ENCODE results near the gene FBXO27. TPM values are rescaled to one million over a fixed set of nuclear protein-coding genes. Genes with fewer than 3 reads are reported as not detected.

The FBXO27 gene
- total RNA-seq, 4 donors from 2014 or later, result 0.83 to 14.1 (median 7.6) TPM

GRCh38 chr19:39045506-39045905 is 13.2 kb upstream of the FBXO27 start:
- H3K36me3 ChIP-seq, result no peaks in the 10 kb centered on the region
- H3K27me3 ChIP-seq, result peaks cover 0 to 3% (median 0%) of the 10 kb centered on the region in 4 donors
- no peak overlapping the region for H3K27ac ChIP-seq (replicated peaks in 1 of 4)
- intact Hi-C loops (cut with DNase I), result no loop called here
- 80% methylated on average over 6 of the region's 6 CpGs for WGBS
- no peak for TF ChIP-seq CTCF (IDR thresholded peaks at IDR 0.05)
- no peak for TF ChIP-seq POLR2AphosphoS5 (IDR thresholded peaks at IDR 0.05)
- TF ChIP-seq POLR2A (IDR thresholded peaks at IDR 0.05; ENCODE audit: low read depth), result no peak
- TF ChIP-seq EP300 (IDR thresholded peaks at IDR 0.05), result no peak
- no peaks in the 10 kb centered on the region for H3K9me3 ChIP-seq
- H3K4me3 ChIP-seq, result no peak overlapping the region
- no peak for DNase-seq (ENCODE audit: extremely low spot score)
- no peaks in the 10 kb centered on the region for H3K4me1 ChIP-seq

DNA sequence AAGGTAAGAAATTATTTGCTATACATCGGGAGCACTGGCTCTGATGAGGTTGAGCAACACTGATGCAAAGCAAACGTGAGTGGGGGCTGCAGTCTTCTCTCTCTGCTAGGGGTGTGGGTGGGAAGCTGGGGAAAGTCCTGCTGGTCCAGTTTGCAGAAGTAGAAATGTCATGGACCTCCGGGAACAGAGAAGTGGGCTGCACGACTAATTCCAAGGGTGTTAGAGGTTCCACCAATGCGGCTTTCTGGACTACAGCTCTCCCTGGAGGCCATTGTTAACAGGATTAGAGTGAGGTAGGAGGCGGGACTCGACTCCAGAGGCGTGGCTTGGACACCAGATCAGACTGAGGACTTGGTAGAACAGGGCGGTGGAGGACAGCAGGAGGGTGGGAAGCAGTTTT is 5.7 kb upstream of the FBXO27 start:
- TF ChIP-seq POLR2A (IDR thresholded peaks at IDR 0.05; ENCODE audit: low read depth), result no peak
- TF ChIP-seq EP300 (IDR thresholded peaks at IDR 0.05), result no peak
- no peak for TF ChIP-seq POLR2AphosphoS5 (IDR thresholded peaks at IDR 0.05)
- no peak for TF ChIP-seq CTCF (IDR thresholded peaks at IDR 0.05)
- Histone ChIP-seq H3K27ac (replicated peaks in 1 of 4) (no peak overlapping the region), H3K4me1 (no peaks in the 10 kb centered on the region), H3K36me3 (no peaks in the 10 kb centered on the region), H3K27me3 (peaks cover 0 to 23% (median 0%) of the 10 kb centered on the region in 4 donors), H3K4me3 (no peak overlapping the region), H3K9me3 (no peaks in the 10 kb centered on the region)
- intact Hi-C loops (cut with DNase I), result no loop called here
- DNase-seq (ENCODE audit: extremely low spot score), result no peak
- 23% methylated on average over 9 of the region's 9 CpGs for WGBS

DNA sequence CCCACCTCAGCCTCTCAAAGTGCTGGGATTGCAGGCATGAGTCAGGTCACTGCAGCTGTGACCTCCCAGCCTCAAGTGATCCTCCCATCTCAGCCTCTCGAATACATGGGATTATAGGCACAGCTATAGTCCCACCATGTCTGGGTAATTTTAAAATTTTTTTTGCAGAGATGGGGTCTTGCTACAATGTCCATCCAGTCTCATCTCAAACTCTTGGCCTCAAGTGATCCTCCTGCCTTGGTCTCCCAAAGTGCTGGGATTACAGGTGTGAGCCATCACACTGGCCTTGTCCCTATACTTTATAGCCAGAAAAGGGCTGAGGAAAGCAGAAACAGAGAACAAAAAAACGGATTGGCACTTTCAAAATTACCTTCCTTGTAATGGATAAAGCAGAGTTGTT is 4.8 kb upstream of the FBXO27 start:
- no peak for DNase-seq (ENCODE audit: extremely low spot score)
- intact Hi-C loops (cut with DNase I), result no loop called here
- WGBS, result 58% methylated on average over 2 of the region's 2 CpGs
- Histone ChIP-seq H3K4me3 (no peak overlapping the region), H3K36me3 (no peaks in the 10 kb centered on the region), H3K27ac (replicated peaks in 1 of 4) (no peak overlapping the region), H3K27me3 (peaks cover 0 to 27% (median 1%) of the 10 kb centered on the region in 4 donors), H3K9me3 (no peaks in the 10 kb centered on the region), H3K4me1 (peaks cover 0 to 8% (median 6%) of the 10 kb centered on the region in 4 donors)
- TF ChIP-seq EP300 (IDR thresholded peaks at IDR 0.05) (no peak), POLR2A (IDR thresholded peaks at IDR 0.05; ENCODE audit: low read depth) (no peak), CTCF (IDR thresholded peaks at IDR 0.05) (no peak), POLR2AphosphoS5 (IDR thresholded peaks at IDR 0.05) (no peak)

DNA sequence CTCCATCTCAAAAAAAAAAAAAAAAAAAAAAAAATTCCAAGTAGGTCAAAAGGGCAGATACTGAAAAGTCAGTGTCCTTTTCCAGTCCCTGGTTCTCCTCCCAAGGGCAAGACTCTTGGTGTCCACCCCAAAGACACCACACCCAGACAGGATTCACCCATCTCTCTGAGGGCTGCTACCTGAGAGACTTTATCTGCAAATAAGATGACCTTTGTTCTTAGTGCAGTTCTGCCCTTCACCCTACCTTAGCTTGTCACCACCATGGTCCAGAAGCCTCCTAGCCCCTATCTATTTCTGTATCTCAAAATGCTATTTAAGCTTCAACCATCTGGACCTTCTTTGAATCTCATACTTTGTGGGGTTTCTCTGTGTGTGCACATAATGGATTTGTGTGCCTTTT is 4.2 kb upstream of the FBXO27 start:
- H3K4me1 ChIP-seq, result peaks cover 6 to 13% (median 12%) of the 10 kb centered on the region in 4 donors
- intact Hi-C loops (cut with DNase I), result no loop called here
- no peaks in the 10 kb centered on the region for H3K9me3 ChIP-seq
- H3K27me3 ChIP-seq, result peaks cover 0 to 31% (median 4%) of the 10 kb centered on the region in 4 donors
- DNase-seq (ENCODE audit: extremely low spot score), result no peak
- H3K36me3 ChIP-seq, result no peaks in the 10 kb centered on the region
- H3K4me3 ChIP-seq, result no peak overlapping the region
- TF ChIP-seq POLR2A (IDR thresholded peaks at IDR 0.05; ENCODE audit: low read depth) (no peak), EP300 (IDR thresholded peaks at IDR 0.05) (no peak), POLR2AphosphoS5 (IDR thresholded peaks at IDR 0.05) (no peak), CTCF (IDR thresholded peaks at IDR 0.05) (no peak)
- H3K27ac ChIP-seq (replicated peaks in 1 of 4), result no peak overlapping the region
